GM19397 (cell line): ENCODE results near the gene GLCE.
"Not testable (repeated sequence)": the region's sequence is repeated elsewhere in the genome, so short reads cannot be mapped to it uniquely, and the experiment has no call there.

ENCODE experiments used
- ATAC-seq: cut with Tn5 transposase; IDR thresholded peaks from one replicate; pipeline ENCODE4 v1.9.1; 2021; ENCODE audit warnings: mild to moderate bottlenecking, moderate library complexity; ENCODE audit not compliant: unreplicated experiment

GLCE gene

DNA sequence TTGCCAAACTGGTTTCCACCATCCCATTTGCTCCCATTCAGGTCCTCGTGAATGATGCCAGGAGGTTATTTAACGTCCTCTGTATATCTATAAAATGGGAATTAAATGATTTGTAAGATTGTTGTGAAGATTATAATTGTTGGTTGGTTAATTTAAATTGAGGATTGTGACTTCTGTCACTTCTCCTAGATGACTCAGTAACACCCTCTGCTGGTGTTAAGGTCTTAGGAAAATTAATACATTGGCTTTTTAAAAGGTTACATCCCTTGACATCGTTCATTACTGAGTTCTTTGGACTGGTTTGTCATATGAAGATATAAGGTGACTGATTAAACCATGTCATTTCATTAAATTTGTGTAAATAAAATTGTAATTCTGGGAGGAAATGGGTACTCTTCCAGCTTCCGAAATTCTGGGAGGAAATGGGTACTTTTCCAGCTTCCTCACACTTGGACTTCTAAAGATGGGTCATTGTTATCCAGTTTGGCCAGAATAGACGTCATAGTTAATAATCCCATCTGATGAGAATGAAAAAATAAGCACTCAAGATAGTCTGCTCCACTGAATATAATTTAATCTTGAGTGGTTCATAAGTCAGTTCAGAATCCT lies 105.0 kb downstream of the GLCE start:
- no peak for ATAC-seq

DNA sequence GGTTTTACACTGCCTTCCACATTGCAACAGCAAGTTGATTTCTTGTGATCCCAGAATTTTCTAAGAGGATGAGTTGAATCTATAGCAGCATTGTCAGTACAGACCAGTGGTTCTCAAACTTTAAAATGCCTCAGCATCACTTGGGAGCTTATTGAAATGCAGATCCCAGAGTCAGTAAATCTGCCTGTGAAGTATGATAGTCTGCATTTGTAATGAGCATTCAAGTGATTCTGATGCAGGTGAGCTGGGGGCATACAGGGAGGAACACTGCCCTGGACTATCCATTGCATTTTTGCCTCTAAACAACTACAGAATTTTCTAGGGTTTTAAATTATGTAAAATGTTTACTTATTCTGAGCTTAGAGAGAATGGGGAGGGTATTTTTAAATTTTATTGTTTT lies 110.8 kb downstream of the GLCE start:
- no peak for ATAC-seq

DNA sequence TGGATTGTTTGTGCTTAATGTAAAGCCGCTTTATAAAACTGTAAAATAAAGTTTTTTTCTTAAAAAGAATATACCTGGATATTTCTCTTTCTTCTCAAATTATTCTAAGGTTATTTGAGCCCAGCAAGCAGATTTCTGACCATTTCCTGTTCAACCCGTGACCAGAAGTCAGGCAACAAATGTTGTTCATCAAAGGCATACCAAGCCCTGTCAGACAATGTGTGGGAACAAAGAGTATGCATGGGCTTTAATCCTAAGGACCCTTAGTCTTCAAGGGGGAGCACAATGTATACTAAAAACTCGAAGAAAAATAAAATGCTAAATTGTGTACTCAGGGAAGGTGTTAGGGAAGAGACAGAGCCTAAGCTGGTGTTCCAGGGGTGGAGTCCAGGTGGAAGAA lies 111.7 kb downstream of the GLCE start:
- no peak for ATAC-seq

DNA sequence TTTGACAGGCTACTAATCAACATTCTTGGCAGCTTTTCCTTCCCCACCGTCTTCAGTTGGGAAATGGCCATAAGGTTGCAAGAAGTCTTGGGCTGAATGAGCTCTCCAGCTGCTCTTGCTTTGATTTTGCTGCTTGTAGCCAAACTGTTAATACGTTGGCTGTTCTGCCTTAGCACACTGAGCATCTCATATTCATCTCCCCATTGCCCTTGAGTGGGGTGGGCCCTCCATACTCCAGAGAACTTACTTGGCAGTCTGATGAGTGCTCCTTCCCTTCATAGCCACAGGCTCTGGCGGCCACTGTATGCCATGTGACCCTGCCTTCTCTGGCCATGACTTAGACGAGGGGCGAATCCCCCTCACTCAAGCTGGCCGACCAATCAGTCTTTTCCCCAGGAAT lies 112.5 kb downstream of the GLCE start:
- ATAC-seq, result no peak

DNA sequence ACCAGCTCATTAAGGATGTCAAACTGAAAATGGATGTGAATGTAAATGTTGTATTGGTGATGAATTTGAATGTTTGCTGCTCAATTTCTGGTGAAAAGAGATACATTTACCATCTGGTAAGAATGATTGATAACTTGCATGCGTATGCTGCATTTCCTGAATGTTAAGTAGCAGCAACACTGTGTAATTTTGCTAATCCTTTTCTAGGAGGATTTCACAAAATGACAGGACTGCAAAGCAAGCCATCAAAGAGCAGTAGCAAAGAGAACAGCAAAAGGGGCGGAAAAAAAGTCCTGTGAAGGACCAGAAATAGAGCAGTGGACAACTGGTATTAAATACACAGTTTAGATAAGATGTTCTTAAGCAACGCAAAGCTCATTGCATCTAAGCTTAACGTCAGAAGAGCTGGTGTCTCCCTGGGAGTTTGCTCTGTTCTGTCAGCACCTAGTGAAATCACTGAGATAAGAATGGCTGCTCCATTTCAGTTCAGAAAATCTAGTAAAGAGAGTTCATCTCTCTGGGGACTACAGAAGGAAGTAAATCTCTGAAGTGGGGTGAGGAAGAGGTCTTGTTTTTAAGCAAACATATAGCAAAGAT lies 114.7 kb downstream of the GLCE start:
- no peak for ATAC-seq

DNA sequence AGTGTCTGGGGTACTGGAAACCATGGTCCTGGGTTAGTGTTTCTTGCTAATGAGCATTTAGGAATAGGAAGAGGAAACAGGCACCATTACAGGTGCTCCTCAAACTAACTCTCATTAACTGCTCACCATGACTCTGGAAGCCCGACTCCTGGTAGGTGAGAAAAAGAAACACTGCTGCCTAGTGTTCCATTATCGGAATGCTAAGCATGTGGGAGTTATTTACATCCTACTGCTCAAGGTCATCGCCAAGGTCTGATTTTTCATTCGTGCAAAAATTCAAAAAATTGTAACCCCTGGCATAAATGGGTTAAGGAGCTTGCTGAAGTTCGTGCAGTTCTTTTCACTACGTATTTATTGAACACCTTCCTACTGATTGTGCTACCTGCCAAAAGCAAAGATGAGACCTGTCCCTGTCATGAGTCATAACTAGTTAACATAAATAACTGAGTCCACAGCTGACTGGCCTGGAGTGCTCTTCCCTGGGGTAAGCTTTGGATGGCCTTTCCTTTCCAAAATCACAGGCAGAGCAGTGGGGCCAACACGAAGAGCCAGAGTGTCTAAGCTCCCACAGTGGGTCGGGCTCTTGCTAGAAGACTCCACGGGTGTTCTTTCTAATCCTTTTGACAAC lies 115.6 kb downstream of the GLCE start:
- ATAC-seq, result no peak

DNA sequence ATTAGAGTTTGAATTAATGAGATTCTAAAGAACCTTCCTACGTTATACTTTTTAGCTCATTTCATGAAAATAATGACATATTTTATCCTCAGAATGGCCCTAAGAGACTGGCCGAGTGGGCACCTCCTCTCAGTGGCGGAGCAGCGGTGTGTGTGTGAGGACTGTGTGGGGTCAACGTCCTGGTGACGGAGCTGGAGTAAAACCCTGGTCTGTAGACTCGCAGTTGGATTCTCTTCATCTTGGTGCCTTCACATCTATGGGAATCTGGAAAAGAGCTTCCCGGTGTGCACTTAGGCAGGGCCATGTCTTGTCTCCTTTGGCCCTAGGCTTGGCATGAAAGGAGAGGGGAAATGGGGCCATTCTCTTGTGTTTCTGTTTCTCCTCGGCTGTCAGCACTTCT lies 116.9 kb downstream of the GLCE start:
- ATAC-seq, result no peak

DNA sequence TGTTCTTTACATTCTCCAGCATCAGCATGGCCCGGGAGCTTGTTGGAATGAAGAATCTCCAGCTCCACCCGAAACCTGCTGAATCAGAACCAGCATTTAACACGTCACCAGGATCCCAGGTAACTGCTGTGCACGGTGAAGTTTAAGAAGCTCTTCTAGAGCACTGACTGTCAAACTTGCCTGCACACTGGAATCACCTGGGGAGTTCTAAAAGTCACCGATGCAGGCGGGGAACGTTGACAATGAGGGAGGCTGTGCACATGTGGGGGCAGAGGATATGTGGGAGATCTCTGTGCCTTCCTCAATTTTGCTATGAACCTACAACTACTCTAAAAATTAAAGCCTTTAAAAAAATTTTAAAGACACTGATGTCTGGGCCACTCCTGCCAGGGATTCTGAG lies 119.2 kb downstream of the GLCE start:
- no peak for ATAC-seq

DNA sequence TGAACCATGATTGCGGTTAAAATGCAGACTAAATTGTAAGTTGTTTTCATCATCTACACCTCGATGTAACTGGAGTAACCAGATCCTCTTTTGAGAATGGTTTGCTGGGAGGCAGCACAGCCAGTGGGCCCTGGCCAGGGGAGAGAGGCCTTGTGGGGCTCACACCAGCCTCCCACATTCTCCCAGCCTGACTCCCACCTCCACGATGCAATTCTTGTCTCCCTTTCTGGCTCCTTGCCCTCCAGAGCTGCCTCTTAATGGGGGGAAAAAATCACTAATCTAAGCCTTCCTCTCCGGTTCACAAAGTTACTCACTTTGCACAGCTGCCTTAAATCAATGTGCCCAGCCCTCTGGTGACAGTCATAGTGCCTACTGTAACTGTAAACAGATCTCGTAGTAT lies 120.3 kb downstream of the GLCE start:
- ATAC-seq, result no peak

DNA sequence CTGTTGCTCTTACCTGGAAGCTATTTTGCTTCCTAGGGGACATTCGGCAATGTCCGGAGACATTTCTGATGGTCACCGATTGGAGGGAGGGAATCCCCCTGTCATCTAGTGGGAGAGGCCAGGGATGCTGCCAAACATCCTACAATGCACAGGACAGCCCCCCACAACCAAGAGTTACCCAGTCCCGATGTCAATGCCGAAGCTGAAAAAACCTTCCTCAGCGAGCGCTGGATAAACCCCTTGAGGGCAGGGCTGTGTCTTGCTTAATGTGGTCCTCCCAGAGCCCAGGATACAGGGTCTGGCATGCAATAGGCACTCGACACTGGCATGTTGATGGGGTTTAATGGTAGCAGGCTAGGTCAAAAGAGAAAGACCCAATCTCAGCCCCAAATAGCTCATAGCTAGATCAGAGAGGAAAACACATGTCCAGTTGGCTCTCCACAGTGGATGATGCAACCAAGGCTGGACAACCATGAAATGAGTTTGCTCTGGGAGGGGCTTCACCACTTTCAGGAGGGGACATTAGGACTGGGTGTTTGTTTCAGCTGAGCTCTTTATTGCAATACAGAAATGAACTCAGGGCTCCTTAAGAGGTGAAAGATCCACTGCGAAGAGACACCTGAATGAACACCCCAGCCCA lies 121.8 kb downstream of the GLCE start:
- no peak for ATAC-seq

DNA sequence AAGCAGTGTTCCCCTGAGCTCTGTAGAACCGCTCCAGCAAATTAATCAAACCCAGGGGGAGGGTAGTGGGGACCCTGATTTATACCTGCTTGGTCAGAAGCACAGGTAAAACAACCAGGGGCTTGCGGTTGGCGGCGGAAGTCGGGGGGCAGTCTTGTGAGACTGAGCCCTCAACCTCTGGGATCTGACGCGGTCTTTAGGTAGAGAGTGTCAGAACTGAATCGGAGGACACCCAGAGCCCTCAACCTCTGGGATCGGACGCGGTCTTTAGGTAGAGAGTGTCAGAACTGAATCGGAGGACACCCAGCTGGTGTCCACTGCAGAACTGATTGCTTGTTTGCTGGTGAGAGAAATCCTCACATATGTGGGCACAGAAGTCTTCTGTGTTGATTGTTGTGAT lies 125.4 kb downstream of the GLCE start:
- ATAC-seq, result no peak

DNA sequence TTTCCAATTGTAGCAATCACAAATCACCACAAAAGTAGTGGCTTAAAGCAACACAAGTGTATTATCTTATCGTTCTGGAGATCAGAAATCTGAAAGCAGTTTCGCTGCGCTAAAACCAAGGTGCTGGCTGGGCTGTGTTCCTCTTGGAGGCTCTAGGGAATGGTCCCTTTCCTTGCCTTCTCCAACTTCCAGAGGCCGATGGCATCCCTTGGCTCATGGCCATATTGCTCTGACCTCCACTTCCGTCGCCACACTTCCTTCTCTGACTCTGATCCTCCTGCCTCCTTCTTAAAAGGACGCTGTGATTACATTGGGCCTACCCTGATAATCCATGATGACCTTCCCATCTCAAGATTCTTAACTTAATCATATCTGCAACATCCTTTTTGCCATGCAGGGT lies 127.6 kb downstream of the GLCE start:
- no peak for ATAC-seq

DNA sequence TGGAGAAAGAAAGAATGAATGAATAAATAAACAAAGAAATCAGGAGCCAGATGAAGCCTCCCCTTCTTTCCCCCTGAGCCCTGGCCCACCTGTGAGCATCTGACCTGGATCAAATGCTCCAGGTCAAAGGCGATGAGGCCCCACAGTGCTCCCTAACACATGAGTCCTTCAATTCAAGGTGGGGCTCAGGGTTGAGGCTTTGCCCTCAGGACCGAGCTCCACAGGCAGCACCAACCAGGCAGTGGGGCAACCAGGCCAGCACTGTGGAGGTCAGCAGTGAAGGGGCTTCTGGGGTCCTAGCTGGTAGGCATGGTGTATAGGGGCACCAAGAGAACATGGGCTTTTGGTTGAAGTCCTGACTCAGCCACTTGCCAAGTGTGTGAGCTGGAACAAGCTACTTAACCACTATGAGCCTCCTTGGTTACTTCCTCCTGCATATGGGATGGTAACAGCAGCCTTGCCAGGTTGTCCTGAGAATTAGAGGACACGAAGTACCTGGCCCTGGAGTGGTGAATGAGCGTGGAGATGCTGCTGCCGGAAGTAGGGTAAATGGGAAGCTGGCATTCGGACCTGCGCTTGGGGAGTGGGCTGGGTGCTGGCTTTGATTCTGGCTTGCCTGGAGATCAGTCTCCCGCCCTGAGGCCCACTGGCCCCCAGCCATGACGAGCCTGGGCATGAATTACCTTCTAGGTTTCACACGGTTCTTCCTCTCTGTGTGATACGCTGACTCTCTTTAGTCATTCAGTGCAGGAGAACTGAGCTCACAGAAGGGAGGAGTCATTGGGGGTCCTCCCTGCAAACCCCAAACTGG lies 128.3 kb downstream of the GLCE start:
- ATAC-seq, result no peak

DNA sequence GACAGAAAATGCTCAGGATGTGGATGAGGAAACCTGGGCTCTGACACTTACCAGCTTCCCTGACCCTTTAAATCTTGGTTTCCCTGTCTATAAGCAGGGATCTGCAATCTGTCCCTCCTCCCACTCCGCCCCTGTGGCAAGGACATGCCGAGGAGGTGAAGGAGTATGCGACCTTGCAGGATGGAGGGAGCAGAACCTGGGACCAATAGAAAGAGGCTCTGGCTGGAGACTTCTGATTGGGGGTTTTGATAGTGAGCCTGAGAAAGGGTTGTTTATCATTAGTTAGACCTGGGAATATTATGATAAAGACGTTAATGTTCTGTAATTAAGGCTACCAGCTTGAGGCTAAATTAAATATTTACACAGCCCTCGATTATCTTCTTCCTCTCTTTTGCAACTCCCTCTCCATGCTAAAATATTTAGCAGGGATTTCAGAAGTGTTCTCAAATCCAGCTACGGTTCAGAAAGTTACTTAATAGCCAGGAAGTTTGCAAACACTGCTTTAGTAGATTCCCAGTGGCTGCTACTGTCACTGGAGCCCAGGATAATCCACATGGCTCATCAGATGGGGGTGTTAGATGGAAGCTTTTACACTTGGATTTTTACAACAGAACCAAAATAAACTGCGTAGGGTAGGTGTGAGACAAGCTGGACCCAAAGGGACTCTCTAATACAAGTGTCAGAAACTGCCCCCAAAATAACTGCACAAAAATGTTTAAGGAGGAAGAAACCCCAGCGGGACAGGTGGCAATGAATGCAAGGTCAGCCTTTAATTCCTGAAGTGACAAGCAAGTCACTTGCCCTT lies 129.1 kb downstream of the GLCE start:
- no peak for ATAC-seq

DNA sequence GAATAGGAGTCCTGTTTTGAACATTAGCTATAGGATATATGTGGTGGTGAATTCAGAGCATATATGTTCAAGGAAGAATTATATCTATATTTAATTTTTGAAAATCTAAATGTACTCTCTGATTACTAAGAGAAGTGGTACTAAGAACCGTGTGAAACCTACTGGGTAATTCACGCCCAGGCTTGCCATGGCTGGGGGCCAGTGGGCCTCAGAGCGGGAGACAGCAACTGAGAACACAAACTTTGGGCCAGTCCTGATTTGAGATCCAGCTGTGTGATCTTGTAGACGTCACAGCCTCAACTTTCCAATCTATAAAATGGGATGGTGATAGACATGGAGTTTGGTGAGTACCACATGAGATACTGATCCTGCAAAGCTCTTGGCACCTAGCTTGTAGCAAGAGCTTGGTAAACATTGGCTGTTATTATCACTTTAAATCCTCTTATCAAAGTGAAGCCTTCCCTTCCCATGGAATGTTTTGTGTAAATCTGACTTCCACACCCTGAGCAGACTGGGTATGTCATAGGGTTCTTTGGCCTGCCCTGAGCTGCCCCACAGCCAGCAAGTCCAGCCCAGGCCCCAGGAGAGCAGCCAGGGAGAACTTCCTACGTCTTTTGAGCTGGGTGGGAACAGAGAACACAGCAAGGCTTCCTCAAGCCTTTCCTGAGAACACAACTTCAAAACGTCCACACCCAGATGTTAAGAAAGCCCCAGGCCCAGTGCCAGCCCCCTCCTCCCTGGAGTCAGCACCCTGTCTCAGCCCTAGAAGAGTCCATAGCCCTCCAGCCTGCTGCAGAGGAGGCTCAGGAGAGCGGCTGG lies 130.1 kb downstream of the GLCE start:
- no peak for ATAC-seq

DNA sequence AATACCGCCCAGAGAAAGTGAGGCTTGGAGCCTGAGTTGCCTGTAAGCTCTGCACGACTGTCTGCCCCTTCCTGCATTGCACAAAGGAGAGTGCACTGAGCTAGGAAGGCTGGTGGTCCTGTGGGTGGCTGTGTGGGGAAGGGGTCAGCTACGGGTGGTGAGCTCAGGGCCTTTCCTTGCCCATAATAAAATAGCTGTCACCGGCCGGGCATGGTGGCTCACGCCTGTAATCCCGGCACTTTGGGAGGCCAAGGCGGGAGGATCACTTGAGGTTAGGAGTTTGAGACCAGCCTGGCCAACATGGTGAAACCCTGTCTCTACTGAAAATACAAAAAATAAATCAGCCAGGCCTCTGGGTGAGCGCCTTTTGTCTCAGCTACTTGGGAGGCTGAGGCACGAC lies 131.2 kb downstream of the GLCE start:
- not testable (repeated sequence) for ATAC-seq

DNA sequence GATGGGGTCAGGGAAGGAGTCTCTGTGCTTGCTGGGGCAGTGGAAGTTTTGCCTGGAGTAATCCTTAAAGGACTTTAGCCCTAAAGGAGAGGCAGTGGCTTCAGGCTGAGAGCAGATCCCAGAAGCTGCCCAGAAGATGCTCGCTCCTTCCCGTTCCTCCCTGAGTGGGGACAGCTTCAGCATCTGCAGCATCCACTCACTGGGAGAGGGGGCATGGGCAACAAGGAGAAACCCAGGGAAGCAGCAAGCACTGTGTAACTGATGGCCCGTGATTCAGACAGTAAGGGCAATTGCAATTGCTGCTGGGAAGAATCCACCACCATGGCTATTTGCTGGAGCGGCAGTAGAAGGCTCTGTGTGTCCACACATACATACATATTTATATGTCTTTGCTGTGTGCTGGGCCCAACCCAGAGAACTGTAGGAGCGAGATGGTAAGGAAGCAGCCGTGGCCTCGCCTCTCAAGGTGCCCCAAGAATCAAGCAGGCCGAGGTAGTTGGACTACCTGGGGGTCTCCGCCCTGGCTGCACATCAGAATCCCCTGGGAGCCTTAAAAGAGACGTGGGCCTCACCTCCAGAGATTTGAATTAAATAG lies 132.5 kb downstream of the GLCE start:
- no peak for ATAC-seq

DNA sequence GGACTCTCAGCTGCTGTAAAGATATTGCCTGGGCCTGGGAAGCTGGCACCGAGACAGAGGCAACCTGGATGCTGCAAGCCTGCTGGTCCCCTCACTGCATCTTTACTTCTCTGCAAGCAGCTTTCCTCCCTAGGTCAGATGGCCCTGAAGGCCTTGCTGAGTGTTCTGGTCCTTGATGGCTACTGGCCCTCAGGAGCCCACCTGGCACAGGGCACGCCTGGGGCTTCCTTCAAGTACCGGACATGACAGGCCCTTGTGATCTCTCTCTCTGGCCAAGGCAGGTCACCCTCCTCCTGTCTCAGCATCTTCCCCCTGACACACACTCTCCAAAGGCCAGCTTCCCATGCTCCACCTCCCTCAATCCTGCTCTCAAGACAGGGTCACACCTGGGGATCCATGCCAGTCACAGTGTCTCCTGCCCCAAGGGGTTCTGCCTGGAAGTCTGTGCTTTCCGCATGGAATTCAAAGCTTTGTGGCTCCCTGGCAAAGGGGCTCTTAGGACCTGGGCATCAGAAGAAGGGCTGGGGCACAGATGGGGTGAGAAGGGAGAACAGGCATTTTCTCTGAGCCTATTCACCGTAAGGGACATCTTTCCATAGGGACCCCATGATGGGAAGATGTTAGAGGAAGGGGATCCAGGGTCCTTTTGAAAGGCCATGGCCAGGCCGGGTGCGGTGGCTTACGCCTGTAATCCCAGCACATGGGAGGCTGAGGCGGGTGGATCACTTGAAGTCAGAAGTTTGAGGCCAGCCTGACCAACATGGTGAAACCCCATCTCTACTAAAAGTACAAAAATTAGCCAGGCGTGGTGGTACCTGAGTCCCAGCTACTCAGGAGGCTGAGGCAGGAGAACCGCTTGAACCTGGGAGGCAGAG lies 133.5 kb downstream of the GLCE start:
- no peak for ATAC-seq
